ENCODE data around the gene CALY. TPM values are rescaled to one million over a fixed set of nuclear protein-coding genes. Genes with fewer than 3 reads are reported as not detected.
A peak's percentile ranks its signal among the peaks of the same experiment; 100 is the strongest.

Gene CALY
- total RNA-seq, 2 donors from 2014 or later, result 9.4 TPM; not detected in 1

DNA sequence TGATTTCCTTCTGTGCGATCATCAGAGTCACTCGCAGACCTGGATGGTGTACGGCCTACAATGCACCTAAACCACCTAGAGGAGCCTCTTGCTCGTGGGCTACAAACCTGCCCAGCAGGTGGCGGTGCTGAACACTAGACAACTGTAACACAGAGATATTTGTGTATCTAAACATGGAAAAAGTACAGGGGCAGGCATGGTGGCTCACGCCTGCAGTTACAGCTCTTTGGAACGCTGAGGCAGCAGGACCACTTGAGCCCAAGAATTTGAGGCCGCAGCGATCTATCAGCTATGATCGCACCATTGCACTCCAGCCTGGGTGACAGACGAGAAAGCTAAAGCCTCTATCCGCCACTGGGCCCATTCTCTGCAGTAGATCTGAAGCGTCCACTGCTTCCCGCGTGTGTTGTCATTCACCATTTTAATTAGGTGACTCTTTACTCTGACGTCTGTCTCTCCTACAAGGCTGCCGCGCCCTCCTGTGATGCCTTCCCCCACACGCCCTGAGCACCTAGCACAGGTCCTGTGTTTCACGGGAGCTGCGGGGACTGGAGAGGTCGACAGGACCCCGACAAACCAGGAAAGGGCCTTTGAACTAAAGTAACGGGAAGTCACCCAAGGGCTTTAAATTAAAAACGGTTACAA, 28.8 kb downstream of the CALY start:
- TF ChIP-seq POLR2AphosphoS5 (IDR thresholded peaks at IDR 0.05) (peak; percentile 68), POLR2A (IDR thresholded peaks at IDR 0.05) (no peak)
- TF ChIP-seq, protein P1, sequence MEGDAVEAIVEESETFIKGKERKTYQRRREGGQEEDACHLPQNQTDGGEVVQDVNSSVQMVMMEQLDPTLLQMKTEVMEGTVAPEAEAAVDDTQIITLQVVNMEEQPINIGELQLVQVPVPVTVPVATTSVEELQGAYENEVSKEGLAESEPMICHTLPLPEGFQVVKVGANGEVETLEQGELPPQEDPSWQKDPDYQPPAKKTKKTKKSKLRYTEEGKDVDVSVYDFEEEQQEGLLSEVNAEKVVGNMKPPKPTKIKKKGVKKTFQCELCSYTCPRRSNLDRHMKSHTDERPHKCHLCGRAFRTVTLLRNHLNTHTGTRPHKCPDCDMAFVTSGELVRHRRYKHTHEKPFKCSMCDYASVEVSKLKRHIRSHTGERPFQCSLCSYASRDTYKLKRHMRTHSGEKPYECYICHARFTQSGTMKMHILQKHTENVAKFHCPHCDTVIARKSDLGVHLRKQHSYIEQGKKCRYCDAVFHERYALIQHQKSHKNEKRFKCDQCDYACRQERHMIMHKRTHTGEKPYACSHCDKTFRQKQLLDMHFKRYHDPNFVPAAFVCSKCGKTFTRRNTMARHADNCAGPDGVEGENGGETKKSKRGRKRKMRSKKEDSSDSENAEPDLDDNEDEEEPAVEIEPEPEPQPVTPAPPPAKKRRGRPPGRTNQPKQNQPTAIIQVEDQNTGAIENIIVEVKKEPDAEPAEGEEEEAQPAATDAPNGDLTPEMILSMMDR (IDR thresholded peaks at IDR 0.05), result peak; percentile 37 to 79 (median 70)
- DNase-seq (ENCODE audit: low spot score), result peak; percentile 80
- peak overlapping the region; percentile 96 to 98 for H3K27ac ChIP-seq
- H3K9me3 ChIP-seq, result no peaks in the 10 kb centered on the region
- H3K27me3 ChIP-seq (replicated peaks; ENCODE audit: insufficient read depth), result no peaks in the 10 kb centered on the region
- peaks cover 6% of the 10 kb centered on the region for H3K4me1 ChIP-seq (replicated peaks)
- H3K4me3 ChIP-seq, result peak overlapping the region; percentile 70 to 96
- intact Hi-C loops (cut with DNase I), result no loop called here
- 4% methylated on average over 25 of the region's 25 CpGs for WGBS
- no peaks in the 10 kb centered on the region for H3K36me3 ChIP-seq

- Histone ChIP-seq H3K4me3 (no peak overlapping the region), H3K9me3 (no peaks in the 10 kb centered on the region), H3K27me3 (replicated peaks; ENCODE audit: insufficient read depth) (no peaks in the 10 kb centered on the region), H3K27ac (no peak overlapping the region), H3K36me3 (peaks cover 0 to 7% of the 10 kb centered on the region in 2 donors), H3K4me1 (replicated peaks) (peaks cover 6% of the 10 kb centered on the region)
- intact Hi-C loops (cut with DNase I), result no loop called here
- TF ChIP-seq, protein P1 (IDR thresholded peaks at IDR 0.05), result no peak
- TF ChIP-seq POLR2AphosphoS5 (IDR thresholded peaks at IDR 0.05) (no peak), POLR2A (IDR thresholded peaks at IDR 0.05) (no peak)
- 89% methylated on average over 17 of the region's 17 CpGs for WGBS
- DNase-seq (ENCODE audit: low spot score), result no peak
Observed at GRCh38 chr10:133306941-133307379, 29.7 kb downstream of the CALY start.

DNA sequence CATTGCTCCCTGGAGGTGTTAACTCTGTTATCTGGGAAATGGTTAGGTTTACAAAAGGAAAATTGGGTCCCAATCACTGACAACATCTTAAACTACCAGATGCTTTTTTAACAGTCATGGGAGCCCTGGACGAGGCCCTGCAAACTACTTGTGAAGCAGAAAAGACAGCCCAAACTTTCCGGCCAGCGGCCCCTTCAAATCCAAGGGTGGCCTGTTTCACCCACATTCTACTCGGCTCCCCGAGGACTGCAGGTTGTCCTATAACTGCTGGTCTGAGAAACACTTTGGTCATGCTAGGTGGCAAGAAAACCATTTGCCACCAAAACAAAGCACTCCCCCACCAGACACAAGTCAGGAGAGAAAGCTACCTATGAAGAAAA, 30.6 kb downstream of the CALY start:
- no peak for DNase-seq (ENCODE audit: low spot score)
- TF ChIP-seq POLR2A (IDR thresholded peaks at IDR 0.05), result no peak
- TF ChIP-seq, protein P1 (IDR thresholded peaks at IDR 0.05), result no peak
- TF ChIP-seq POLR2AphosphoS5 (IDR thresholded peaks at IDR 0.05), result no peak
- Histone ChIP-seq H3K4me3 (no peak overlapping the region), H3K9me3 (no peaks in the 10 kb centered on the region), H3K36me3 (peaks cover 0 to 9% of the 10 kb centered on the region in 2 donors), H3K27me3 (replicated peaks; ENCODE audit: insufficient read depth) (no peaks in the 10 kb centered on the region), H3K27ac (no peak overlapping the region), H3K4me1 (replicated peaks) (peaks cover 6% of the 10 kb centered on the region)
- intact Hi-C loops (cut with DNase I), result no loop called here
- 99% methylated on average over 5 of the region's 5 CpGs for whole genome bisulfite sequencing

DNA sequence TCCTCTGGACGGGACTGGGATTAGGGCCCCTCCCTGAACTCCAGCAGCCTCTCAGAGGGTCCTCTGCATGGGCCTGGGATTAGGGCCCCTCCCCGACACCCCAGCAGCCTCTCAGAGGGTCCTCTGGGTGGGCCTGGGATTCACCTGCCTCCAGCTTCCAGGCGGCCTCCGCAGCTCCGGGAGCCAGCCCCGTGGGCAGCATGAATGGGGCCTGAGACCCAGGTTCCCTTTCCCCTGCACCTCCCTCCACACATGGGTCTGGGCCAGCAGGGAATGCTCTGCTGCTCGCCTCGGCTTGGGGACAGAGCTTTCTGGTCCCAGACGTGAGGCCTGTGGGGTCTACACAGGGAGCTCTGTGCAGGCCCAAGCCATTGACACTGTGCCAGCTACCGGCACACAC, 33.5 kb downstream of the CALY start:
- no peak overlapping the region for H3K4me3 ChIP-seq
- peaks cover 6 to 25% of the 10 kb centered on the region in 2 donors for H3K36me3 ChIP-seq
- no peaks in the 10 kb centered on the region for H3K4me1 ChIP-seq (replicated peaks)
- no peak for DNase-seq (ENCODE audit: low spot score)
- TF ChIP-seq, protein P1 (IDR thresholded peaks at IDR 0.05), result no peak
- TF ChIP-seq POLR2A (IDR thresholded peaks at IDR 0.05) (no peak), POLR2AphosphoS5 (IDR thresholded peaks at IDR 0.05) (no peak)
- H3K9me3 ChIP-seq, result no peaks in the 10 kb centered on the region
- no peak overlapping the region for H3K27ac ChIP-seq
- no peaks in the 10 kb centered on the region for H3K27me3 ChIP-seq (replicated peaks; ENCODE audit: insufficient read depth)
- intact Hi-C loops (cut with DNase I), result no loop called here
- 77% methylated on average over 10 of the region's 10 CpGs for WGBS

GRCh38 chr10:133302230-133302629, 34.5 kb downstream of the CALY start:
- intact Hi-C loops (cut with DNase I), result no loop called here

More at GRCh38 chr10:133302230-133302629, 34.5 kb downstream of the CALY start:
- Histone ChIP-seq H3K27me3 (replicated peaks; ENCODE audit: insufficient read depth) (no peaks in the 10 kb centered on the region), H3K36me3 (peaks cover 8 to 34% of the 10 kb centered on the region in 2 donors), H3K4me1 (replicated peaks) (no peaks in the 10 kb centered on the region), H3K9me3 (no peaks in the 10 kb centered on the region), H3K27ac (no peak overlapping the region), H3K4me3 (no peak overlapping the region)
- 94% methylated on average over 14 of the region's 14 CpGs for WGBS
- no peak for DNase-seq (ENCODE audit: low spot score)
- TF ChIP-seq POLR2AphosphoS5 (IDR thresholded peaks at IDR 0.05), result no peak
- TF ChIP-seq POLR2A (IDR thresholded peaks at IDR 0.05), result no peak
- TF ChIP-seq, protein P1 (IDR thresholded peaks at IDR 0.05), result no peak
